MM.1S (cell line): ENCODE results near the gene MYLK2.

Source experiments
- DNase-seq: peaks from one replicate; pipeline ENCODE4 v3.0.0-alpha.2; 2015
- H2AFZ ChIP-seq: fragments of 300-600 bp; sonication (generic); 2 replicates; pipeline ENCODE4 v1.6.0; 2016; ENCODE audit warnings: antibody characterized with exemption, low read length
- H3F3A ChIP-seq: fragments of 300-600 bp; sonication (generic); 2 replicates; pipeline ENCODE4 v1.6.1; 2016; ENCODE audit warnings: mild to moderate bottlenecking, antibody characterized with exemption, low read length, moderate library complexity, mixed read lengths; ENCODE audit not compliant: insufficient read depth
- H3K27ac ChIP-seq: fragments of 300-600 bp; sonication (generic); 2 replicates; pipeline ENCODE4 v1.5.1; 2016; ENCODE audit warnings: mild to moderate bottlenecking, low read length
- H3K27me3 ChIP-seq: fragments of 300-600 bp; sonication (generic); replicated peaks from 2 replicates; pipeline ENCODE4 v1.6.0; 2016; ENCODE audit warnings: low read length; ENCODE audit not compliant: insufficient read depth
- H3K36me3 ChIP-seq: fragments of 300-600 bp; sonication (generic); replicated peaks from 2 replicates; pipeline ENCODE4 v1.6.1; 2016; ENCODE audit warnings: mild to moderate bottlenecking, low read length, mixed read lengths; ENCODE audit not compliant: insufficient read depth
- H3K4me1 ChIP-seq: fragments of 300-600 bp; sonication (generic); 2 replicates; pipeline ENCODE4 v1.6.1; 2016; ENCODE audit warnings: low read length, mixed read lengths
- H3K4me2 ChIP-seq: fragments of 300-600 bp; sonication (generic); 2 replicates; pipeline ENCODE4 v1.6.0; 2016; ENCODE audit warnings: low read depth, low read length
- H3K4me3 ChIP-seq: fragments of 300-600 bp; sonication (generic); 2 replicates; pipeline ENCODE4 v1.5.1; 2016; ENCODE audit warnings: low read length, mixed read lengths
- H3K79me2 ChIP-seq: fragments of 300-600 bp; sonication (generic); 2 replicates; pipeline ENCODE4 v1.6.1; 2016; ENCODE audit warnings: mixed run types, low read length, mixed read lengths
- H3K9ac ChIP-seq: fragments of 300-600 bp; sonication (generic); 2 replicates; pipeline ENCODE4 v1.6.1; 2016; ENCODE audit warnings: low read length, mixed read lengths
- H3K9me2 ChIP-seq: fragments of 300-600 bp; sonication (generic); replicated peaks from 2 replicates; pipeline ENCODE4 v1.6.1; 2016; ENCODE audit warnings: mild to moderate bottlenecking, low read length, mixed read lengths; ENCODE audit not compliant: insufficient read depth
- H3K9me3 ChIP-seq: fragments of 300-600 bp; sonication (generic); replicated peaks from 2 replicates; pipeline ENCODE4 v1.6.1; 2016; ENCODE audit warnings: mild to moderate bottlenecking, low read length, mixed read lengths; ENCODE audit not compliant: insufficient read depth
- H4K20me1 ChIP-seq: fragments of 300-600 bp; sonication (generic); 2 replicates; pipeline ENCODE4 v1.6.1; 2016; ENCODE audit warnings: mild to moderate bottlenecking, low read length, moderate library complexity, mixed read lengths; ENCODE audit not compliant: insufficient read depth
- CTCF ChIP-seq: fragments of 300-600 bp; sonication (generic); IDR thresholded peaks from 2 replicates; pipeline ENCODE4 v1.5.1; 2016; ENCODE audit warnings: antibody characterized with exemption, low read length, mixed read lengths
- EZH2 ChIP-seq: fragments of 300-600 bp; sonication (generic); optimal IDR thresholded peaks from 2 replicates; pipeline ENCODE3; 2017; ENCODE audit warnings: low read depth, mild to moderate bottlenecking, antibody characterized with exemption, low read length, mixed read lengths
- EZH2phosphoT487 ChIP-seq: fragments of 300-600 bp; sonication (generic); IDR thresholded peaks from 2 replicates; pipeline ENCODE4 v1.6.1; 2018; ENCODE audit warnings: antibody characterized with exemption, low read length

The MYLK2 gene

GRCh38 chr20:31806564-31807355 lies 12.4 kb upstream of the MYLK2 start:
- Histone ChIP-seq H4K20me1 (no peaks in the 10 kb centered on the region), H3K9ac (no peak overlapping the region), H3K9me2 (no peaks in the 10 kb centered on the region), H2AFZ (no peak overlapping the region), H3K9me3 (no peaks in the 10 kb centered on the region), H3K27me3 (no peaks in the 10 kb centered on the region), H3K4me3 (no peak overlapping the region), H3K79me2 (no peaks in the 10 kb centered on the region), H3K4me2 (no peak overlapping the region), H3K4me1 (no peaks in the 10 kb centered on the region), H3K36me3 (no peaks in the 10 kb centered on the region), H3K27ac (no peak overlapping the region), H3F3A (no peaks in the 10 kb centered on the region)
- TF ChIP-seq CTCF (no peak), EZH2phosphoT487 (no peak), EZH2 (no peak)
- peak; percentile 21 for DNase-seq

- Histone ChIP-seq H3K9ac (no peak overlapping the region), H3K27ac (no peak overlapping the region), H3K79me2 (no peaks in the 10 kb centered on the region), H2AFZ (no peak overlapping the region), H3K9me2 (no peaks in the 10 kb centered on the region), H3K4me2 (no peak overlapping the region), H3K27me3 (no peaks in the 10 kb centered on the region), H3K4me3 (no peak overlapping the region), H3K36me3 (no peaks in the 10 kb centered on the region), H3K9me3 (no peaks in the 10 kb centered on the region), H3F3A (no peaks in the 10 kb centered on the region), H4K20me1 (no peaks in the 10 kb centered on the region), H3K4me1 (no peaks in the 10 kb centered on the region)
- no peak for DNase-seq
- TF ChIP-seq EZH2 (no peak), CTCF (no peak), EZH2phosphoT487 (no peak)
These were observed 10.7 kb upstream of the MYLK2 start for GRCh38 chr20:31808481-31808880.

- Histone ChIP-seq H3K4me1 (no peaks in the 10 kb centered on the region), H3K27ac (no peak overlapping the region), H3K9me2 (no peaks in the 10 kb centered on the region), H4K20me1 (no peaks in the 10 kb centered on the region), H3K79me2 (no peaks in the 10 kb centered on the region), H3K4me2 (no peak overlapping the region), H3K4me3 (no peak overlapping the region), H2AFZ (no peak overlapping the region), H3K27me3 (no peaks in the 10 kb centered on the region), H3K9me3 (no peaks in the 10 kb centered on the region), H3K36me3 (no peaks in the 10 kb centered on the region), H3F3A (no peaks in the 10 kb centered on the region), H3K9ac (no peak overlapping the region)
- no peak for DNase-seq
- TF ChIP-seq CTCF (no peak), EZH2 (no peak), EZH2phosphoT487 (no peak)
These were observed 9.5 kb upstream of the MYLK2 start for GRCh38 chr20:31809661-31810060.
